Activated CD8-positive, alpha-beta memory T cell treated with anti-CD3 and anti-CD28 coated beads, Interleukin-2, amount 50 U/mL, for 1 hour (primary cell): Measurements from ENCODE around the gene MR1.

Experiments
- DNase-seq: peaks from one replicate; pipeline ENCODE4 v3.0.0-alpha.2; 2020; ENCODE audit errors: extremely low read depth

The MR1 gene

DNA sequence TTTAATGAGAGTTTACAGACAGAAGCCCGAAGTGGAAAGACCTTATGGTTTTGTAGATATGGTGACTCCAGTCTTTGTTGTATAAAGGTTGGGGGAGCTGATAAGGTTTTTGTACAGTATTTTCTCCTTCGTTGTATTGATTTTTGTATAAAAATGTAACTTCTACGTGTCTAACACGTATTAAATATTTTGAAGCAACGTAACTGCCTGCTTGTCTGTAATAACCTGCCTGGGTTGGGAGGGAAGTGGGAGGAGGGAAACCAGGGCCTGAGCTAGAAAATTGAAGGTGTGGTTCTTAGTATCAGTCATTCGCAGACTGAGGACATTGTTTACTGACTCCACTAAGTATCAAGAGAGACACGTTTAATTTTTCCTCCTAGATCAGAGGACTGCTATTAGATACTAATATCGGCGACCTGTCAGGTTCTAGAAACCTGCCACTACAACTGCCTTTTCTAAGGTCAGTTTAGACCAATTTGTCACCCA is 56.9 kb downstream of the MR1 start:
- no peak for DNase-seq

DNA sequence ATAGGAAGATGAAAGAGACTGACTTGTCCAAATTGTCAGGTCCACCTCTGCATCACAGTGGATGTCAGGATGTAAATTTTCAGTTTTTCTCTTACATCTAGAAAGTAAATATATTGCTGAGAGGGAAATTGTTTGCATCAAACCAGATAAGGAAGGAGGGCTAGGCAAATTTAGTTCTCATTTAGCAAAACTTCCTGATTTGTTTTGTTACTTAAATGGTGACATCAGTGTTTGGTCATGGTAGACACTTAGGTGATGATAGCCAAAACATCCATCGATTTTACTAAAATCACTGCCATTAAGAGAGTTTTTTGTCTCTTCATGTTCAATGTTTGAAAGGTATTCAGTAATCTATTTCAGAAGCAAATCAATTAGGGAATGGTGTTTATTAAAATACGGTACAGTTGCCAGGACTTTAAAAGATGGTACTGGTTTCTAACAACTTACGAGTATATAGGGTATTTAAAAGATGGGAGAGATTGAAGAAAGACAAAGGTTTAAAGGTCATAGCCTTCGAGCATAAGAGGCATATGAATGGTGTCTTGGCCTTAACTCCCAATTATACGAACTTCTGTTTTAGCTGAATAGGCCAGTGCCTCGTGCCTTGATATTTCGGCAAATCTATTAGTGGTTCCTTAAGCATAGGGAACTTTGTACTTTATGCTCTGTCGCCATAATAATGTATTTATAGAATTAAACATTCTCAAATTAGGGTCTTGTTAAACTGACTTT is 57.7 kb downstream of the MR1 start:
- no peak for DNase-seq

DNA sequence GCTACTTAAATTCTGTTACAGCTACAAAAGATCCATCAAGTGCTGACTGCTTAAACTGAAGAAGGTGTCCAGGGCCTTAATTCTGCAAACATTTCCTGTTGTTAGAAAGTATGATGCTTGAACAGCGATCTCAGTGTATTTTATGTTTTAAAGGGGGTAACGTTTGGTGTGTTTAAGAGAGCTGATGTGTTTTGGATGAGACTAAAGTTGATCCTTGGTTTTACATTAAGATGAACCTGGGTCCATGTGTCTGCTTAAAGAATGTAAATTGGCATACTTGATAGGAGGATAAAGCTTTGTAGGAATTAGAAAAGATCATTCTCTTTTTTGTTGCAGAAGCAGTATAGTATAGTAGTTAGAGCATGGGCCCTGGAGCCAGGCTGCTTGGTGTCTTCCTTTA is 58.3 kb downstream of the MR1 start:
- no peak for DNase-seq

DNA sequence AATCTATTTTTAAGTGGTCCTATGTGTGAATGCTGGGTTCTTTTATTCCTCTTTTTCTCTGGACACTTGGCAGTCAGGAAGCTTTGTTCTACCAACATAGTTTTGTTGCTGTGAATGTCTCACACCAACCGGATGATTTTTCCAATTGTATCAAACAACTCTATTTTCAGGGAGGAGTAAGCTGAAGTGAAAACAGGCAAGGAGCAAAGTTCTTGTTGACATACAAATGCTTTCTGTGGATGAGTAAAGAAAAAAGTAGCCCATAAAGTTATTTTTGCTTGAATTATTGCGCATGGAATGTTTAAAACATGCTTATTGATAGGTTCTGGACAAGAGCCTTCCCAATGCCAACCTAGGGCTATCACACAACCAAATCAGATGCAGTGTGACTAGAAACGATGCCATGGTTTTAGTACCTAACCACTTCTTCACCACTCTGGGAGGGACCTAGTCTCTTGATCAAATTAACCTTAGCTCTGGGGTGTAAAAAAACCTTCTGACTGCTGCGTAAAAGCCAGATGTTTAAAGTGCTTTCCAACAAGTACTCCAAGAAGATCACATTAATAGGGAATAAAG is 59.2 kb downstream of the MR1 start:
- DNase-seq = no peak

DNA sequence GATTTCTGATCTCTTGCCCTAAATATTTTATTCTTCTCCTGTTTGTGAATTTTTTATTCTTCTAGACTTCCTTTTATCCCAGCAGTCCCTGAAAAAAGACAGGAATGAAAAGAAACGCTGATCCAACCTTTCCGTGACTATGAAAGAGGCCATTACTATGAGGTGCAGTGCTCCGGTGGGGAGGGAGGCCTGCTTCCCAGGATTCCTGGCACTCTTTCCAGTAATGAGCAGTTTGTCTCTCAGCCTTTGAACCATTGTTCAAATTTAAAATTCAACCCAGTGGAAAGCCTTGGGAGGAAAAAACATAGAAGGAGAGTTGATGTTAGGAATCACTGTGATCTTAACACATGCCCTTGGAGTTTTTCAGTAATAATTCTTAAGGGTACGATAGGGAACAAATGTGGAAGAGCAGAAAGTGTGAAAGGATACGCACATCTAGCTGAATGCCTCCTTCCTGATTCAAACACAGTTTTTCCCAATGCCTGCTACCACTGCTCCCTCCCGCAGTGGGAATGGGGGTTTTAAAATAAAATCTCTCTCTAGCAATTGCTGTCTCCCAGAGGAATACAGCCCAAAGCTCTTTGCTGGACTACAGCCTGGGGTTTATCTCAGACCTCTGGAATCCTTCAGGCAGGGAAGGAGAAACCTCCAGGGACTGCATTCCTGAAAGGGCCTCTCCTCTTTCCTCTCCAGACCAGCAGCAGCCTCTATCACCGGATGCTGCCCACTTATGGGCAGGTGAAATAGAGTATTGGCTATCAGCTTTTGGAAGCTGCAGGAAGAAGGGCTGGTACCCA is 60.8 kb downstream of the MR1 start:
- DNase-seq = no peak

DNA sequence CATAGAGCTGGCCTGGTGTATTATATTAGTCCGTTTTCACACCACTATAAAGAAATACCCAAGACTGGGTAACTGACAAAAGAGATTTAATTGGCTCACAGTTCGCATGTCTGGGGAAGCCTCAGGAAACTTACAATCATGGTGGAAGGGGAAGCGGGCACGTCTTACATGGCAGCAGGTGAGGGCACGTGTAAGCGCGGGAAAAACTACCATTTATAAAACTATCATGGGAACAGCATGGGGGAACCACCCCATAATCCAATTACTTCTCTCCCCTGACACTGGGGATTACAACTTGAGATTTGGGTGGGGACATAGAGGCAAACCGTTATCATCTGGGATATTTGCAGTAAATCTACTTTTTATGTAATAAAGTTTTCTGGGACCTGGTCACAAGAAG is 61.5 kb downstream of the MR1 start:
- DNase-seq = no peak

DNA sequence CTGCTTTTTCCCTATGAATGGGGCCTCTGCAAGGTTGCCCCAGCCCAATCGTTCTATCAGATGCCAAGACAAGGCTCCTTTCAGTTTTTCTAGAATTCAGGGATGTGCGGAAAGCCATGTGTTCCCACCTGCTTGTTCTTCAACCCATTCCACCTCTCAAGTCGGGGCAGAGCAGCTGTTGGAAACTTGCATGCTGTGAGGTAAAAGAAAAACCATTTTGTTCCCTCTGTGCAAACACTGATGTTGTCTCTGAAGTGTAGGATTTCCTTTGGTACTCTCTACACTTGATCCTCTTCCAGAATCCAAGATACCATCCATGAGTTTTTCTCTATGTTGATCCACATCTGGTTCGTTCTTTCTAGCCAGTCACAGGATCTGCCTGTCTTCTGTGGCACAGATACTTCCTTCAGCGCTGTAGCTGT is 62.0 kb downstream of the MR1 start:
- DNase-seq = no peak

DNA sequence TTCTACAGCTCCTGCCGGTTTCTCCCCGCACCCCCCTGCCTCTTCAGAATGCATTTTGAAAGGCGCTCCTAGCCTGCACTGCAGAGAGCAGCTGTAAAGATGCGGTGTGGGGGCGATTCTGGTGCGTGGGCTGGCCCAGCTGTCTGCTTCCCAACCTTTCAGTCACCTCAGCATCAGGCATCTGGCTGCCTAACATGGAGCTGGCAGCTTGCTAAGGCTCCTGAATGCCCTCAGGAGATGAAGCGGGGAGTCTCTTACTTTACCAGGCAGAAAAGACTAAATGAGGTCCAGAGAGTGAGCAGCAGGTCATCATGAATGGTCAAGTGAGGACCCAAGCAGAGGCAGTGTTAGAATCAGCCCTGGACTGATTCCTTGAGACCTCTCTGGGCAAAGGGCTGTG is 63.5 kb downstream of the MR1 start:
- no peak for DNase-seq

DNA sequence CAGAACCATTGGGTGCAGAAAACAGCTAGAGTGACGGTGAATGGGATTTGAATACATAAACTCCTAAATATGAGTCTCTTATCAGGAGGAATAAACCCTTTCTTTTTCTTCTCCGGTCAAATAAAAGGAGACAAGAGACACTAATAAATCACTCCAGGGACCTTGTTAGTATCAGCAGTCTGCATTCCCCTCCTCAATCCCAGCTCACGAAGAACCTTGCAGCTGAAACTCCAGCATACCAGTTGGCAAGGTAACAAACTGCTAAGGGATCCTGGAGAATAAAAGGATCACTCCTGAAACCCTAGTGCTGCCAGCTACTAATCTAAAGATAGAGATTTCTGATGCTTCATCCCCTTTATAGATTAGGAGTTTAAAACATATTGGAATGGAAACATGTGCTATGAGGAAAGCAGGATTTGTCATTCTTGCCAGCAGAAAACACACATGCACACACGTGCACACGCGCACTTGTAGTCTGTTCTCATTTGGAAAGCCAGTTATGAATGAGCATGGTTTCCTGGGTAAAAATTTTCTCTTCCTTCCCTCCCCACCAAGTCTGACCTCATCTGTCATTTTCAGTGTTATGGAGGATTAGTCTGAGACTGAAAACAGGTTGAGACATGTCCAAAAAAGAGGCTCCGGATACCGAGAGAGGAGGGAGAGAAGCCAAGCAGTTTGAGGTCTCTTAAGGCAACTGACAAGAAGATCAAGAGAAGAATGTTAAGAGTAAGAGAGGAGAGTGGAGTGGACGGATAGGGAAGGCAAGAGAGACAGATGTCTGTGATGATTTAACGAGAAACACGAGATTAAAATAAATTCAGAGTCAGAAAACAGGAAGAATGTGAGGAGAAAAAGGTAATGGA is 65.6 kb downstream of the MR1 start:
- no peak for DNase-seq

DNA sequence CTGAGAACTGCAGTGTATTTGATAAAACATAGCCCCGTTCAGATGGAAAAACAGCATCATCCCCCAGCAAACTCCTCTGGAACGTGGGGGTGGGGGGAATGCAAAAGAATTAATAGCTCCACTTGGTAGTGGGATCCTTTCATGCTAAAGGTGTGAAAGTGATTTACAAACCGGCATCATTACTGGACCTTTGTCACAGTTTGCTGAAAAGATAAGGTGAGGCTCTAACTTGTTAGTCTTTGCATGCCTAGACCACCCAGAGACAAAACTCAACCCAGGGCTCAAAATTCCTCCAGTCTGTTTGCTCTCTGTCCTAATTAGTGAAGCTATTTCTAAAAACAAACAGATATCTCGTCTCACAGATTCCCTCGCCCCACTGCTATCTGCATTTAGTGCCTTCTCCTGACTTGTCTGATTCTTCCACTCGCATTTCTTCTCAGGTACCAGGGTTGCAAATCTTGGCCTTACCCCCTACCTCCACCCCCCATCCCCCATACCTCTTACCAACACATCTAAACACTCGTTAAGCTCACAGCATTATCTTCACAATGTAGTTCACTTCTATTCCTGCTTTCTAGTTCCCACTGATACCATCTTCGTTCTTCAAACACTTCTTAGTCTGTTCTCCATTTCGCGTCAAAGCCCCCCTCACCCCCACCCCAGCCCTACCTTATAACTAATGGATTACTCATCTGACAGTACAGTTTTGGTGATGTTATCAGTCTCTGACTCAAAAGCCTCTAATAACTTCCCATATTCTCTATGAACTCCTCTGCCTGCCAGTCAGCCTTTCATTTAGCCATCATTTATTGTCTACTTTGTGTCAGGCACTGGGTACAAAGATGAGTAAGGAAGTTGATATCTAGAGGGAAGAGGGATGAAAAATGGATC is 66.5 kb downstream of the MR1 start:
- DNase-seq = no peak

DNA sequence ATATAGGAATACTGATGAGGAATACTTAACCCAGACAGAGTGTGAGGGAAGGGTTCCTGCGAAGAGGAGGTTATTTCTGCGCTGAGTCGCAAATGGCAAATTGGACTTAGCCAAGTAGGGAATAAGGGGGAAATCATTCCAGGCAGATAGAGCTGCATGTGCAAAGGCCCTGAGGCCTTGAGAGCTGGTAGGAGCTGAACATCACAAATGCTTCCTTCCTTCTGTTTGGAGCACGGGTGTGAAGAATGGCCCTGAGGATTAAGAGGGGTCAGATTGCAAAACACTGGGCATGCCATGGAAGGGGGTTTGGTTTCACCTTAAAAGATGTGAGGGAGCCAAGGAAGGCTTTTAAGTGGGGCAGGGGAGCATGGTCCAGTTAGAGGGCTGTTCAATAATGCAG is 67.2 kb downstream of the MR1 start:
- no peak for DNase-seq

DNA sequence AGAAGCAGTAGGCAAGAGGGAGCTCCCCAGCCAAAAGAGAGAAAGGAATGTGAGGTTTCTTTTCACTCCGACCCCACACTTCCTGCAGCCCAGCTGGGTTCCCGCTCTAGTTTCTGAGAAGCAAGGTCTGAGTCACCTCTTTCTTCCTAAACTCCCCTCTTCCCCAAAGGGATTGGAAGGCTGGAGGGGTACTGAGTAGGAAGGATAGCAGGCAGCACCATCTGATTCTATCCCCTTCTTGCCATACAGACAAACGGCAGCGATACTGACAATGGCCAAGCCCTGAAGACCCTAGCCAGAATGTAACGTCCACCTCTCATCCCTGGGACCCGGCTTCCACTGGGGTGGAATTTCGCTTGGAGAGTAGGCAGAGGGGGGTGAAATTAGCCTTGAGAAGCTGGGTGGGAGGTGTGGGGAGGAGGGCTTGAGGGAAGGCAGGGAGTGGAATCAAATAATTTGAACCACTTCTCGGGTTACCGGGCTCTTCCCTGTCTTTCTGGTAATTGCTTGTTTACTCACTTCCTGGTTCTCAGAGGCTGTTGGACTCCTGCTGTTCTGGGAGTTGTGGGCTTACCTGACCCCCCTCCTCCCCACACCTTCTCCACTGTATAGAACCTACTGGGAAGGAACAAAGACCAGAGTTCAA is 67.9 kb downstream of the MR1 start:
- DNase-seq = no peak

DNA sequence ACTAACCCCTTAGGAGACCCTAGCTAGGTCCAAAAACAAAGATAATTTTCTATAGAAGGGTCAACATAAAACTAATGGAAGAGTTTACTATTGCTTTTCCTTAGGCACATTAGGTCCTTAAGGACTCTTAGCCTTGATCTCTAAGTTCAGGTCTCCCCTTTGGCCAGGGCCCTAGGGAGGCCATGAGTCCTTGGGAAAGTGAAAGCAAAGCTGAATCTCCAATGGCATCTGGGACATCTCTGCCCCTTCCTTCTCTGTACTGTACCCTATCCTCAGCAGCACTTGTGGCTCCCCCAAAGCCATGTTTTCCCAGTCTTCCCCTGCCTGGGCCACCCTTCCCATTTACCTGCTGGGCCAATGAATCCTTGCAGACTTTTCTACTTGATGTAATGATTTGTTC is 69.1 kb downstream of the MR1 start:
- DNase-seq = no peak

DNA sequence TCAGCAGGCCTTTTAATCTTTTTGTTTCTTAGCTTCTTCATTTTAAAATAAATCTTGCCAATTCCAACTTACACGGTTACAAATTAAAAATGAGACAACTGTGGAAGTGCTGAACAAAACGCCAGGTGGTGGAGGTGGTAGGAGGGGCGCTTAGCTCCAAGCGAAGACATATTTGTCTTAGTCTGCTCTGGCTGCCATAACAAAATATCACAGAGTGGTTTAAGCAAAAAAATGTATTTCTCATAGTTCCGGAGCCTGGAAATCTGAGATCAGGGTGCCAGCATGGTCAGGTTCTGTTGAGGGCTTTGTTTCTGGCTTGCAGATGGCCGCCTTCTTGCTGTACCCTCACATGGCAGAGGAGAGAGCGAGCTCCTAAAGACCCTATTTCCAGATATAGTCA is 69.6 kb downstream of the MR1 start:
- no peak for DNase-seq

DNA sequence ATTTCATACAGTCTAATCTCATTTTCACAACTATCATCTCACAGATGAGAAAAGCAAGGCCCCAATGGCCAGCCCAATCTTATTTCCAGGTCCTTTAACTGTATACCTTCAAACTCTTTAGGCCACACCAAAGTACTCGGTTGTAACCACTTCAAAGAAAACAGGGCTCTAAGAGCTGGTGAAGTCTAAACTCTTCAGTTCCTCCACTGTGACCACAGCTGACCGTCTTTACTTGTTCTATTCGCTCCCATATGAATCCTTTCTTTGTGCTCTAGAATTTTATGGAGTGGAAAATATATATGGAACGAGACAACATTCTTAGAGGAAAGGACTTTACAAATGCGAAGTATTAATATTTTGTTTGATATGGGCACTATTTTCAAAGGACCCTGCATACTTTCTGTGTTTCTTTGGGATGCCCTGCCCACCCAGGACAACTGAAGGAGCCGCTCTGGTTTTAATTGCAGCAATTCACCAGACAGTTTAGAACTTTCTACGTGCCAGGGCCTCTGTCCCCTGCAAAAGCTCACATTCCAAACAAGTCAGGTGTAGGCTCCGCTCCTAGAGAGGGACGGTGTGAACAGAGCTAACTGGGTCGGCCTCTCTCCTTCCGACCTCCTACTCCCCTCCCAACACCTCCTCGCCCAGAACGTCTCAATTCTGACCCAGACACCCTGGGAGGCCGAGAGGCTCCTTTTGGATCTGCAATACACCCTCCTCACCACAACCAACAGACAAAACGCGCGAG is 70.4 kb downstream of the MR1 start:
- no peak for DNase-seq

DNA sequence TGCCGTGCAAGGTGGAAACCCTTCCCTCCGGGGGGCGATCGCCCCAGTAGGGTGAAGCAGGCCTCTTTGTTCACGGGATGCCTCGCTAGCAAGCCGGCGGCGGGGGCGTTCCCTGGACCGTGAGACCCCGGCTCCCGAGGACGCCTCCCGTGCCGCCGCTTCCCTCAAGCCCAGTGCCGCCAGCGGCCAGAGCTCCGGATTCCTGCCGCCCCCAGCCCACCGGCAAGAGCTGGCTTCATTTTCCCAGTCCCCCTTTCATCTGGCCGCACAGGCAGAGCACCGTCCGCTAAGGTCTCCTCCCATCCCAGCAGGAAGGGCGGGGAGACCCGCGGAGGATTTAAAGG is 71.0 kb downstream of the MR1 start:
- no peak for DNase-seq

DNA sequence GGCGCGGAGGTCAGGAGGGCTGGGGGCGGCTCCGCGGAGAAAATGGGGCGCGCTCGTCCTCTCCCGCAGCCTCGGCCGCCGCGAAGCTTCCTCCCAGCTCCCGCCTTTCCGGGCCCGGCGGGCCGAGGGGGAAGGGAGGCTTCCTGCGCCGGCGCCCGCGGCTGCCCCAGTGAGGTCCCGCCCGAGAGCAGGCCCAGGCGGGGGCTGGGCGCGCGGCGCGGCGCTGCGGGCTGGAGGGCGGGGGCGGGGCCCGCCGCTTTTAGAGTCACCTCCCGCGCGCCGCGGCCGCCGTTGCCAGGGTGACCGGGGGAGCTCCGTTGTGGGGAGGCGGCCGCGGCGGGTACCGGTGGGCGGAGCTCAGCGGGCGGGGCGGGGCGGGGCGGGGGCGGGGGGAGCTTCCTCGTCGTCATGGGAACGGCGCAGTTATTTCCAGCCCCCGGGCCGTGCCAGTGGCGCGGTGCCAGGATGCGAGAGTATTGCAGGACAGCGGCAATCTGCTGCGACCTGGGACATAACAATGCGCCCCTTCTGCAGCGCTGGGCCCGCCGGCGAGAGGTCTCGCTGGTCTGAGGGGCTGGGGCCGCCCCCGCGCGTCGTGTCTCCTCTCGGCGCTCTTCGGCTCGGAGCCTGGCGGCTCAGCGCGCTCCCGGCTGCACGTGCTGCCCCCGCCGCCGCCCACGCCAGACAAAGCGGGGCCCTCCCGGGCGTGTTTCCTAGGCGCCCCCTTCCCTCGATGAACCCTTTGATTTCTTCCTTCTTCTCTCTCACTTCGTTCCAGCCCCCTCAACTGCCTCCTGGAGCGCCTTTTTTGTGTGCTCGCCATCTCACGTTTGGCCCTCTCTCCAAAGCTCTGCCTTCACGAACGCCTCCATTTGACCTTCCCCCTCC is 71.6 kb downstream of the MR1 start:
- DNase-seq = peak; percentile 87

DNA sequence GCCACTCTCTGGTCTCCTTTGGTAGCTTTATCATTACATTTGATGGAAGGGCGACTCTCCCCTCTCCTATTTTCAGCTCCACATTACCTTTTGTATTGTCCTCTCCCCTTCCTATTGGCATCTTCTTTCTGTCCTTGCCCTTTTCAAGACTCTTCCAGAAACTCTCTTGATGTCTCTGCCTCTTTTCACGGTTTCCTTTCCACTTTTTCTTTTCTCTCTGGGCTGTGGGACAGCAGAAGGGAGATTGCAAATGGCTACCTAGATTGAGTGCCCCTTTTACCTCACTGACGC is 72.2 kb downstream of the MR1 start:
- no peak for DNase-seq

DNA sequence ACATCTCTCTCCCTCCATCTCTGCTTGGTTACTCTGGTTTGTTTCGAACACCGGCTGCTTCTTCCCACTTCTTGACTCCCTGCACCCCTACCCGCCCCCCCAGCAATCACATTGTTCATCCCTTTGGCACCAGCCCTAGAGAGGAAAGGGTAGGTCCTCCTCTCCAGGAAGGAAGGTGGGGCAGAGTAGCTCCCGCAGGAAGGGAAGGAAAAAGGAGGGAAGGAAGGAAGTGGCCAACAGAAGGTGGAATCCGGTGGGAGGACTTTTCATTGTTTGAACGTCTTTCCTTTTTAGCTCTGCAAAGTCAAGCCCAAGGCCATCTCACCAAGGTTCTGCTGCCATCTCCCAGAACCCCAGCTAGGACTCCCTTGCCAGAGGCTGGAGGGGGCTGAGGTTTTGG is 72.7 kb downstream of the MR1 start:
- DNase-seq = no peak
